HEK293 (cell line): ENCODE data around the gene SLC2A4RG.

Experiments used
- ZNF18 ChIP-seq: fragments of 450-650 bp; formaldehyde crosslinking; IDR thresholded peaks from 2 replicates; pipeline ENCODE4 v1.5.1; 2016; ENCODE audit warnings: missing biosample characterization, missing genetic modification characterization
- ZNF398 ChIP-seq: fragments of 450-650 bp; formaldehyde crosslinking; IDR thresholded peaks from 2 replicates; pipeline ENCODE4 v1.5.1; 2017; ENCODE audit warnings: missing biosample characterization, missing genetic modification characterization

DNA sequence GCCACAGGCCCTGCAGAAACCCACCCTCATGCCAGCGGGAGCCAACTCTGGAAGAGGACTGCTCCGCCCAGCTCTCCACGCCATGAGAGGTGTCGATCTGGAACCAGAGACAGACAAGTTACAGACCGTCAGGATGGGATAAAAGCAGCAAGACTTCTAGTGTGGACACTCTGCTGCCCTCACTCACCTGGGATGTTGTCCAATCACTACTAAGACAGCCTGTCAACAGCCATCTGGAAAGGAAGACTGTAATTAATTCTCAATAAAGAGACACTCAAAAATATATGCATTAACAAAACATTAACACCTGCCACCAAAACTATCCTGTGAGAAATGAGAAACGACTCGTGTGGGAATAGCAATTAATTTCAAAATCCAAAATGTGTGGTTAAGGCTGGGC lies 28.3 kb downstream of the SLC2A4RG start:
- TF ChIP-seq ZNF18 (no peak), ZNF398 (tag by site-specific recombination) (no peak)
